Caco-2 (cell line): ENCODE measurements around the gene AATK. TPM values are rescaled to one million over a fixed set of nuclear protein-coding genes. Genes with fewer than 3 reads are reported as not detected.
A peak's percentile ranks its signal among the peaks of the same experiment; 100 is the strongest.

Source experiments
- BruUV-seq: library from RNA; stranded (reverse); fragments of 400-500 nt; replicated peaks from 2 replicates; lab custom pipeline; 2021; lab: Mats Ljungman, UMichigan
- CTCF ChIA-PET: fragments of 300-600 bp; sonication (Branson Sonifier 250); formaldehyde crosslinking; loops from one replicate; lab custom pipeline; 2022; ENCODE audit warnings: antibody characterized with exemption; lab: Charles Lee
- POLR2A ChIA-PET: fragments of 300-600 bp; sonication (Branson Sonifier 250); formaldehyde crosslinking; loops from one replicate; lab custom pipeline; 2022; ENCODE audit warnings: antibody characterized with exemption; lab: Charles Lee
- DNase-seq, 2 experiments: peaks; one replicate each; pipeline versions ENCODE4 v3.0.0 to v3.0.0-alpha.2; 2020 to 2022
- H3K27me3 ChIP-seq: replicated peaks from 2 replicates; pipeline ENCODE4 v1.6.0; 2011; ENCODE audit warnings: low read length; ENCODE audit not compliant: control insufficient read depth, insufficient read depth
- H3K36me3 ChIP-seq: 2 replicates; pipeline ENCODE4 v1.5.1; 2011; ENCODE audit warnings: low read length; ENCODE audit not compliant: control insufficient read depth, insufficient read depth
- H3K4me1 ChIP-seq: fragments of 250-450 bp; sonication (Bioruptor Pico); 2 replicates; pipeline ENCODE4 v1.5.1; 2020; ENCODE audit warnings: mild to moderate bottlenecking
- H3K4me3 ChIP-seq: 2 replicates; pipeline ENCODE4 v1.5.1; 2011; ENCODE audit warnings: low read depth, mild to moderate bottlenecking, control low read depth, low read length
- H3K9me3 ChIP-seq: fragments of 250-450 bp; sonication (Bioruptor Pico); 2 replicates; pipeline ENCODE4 v1.5.1; 2020; ENCODE audit warnings: mild to moderate bottlenecking, moderate library complexity
- H3K27ac Mint-ChIP-seq: one replicate; pipeline ENCODE4 v1.8.0; 2022; ENCODE audit warnings: mixed read lengths; ENCODE audit not compliant: unreplicated experiment
- H3K27me3 Mint-ChIP-seq: one replicate; pipeline ENCODE4 v1.8.0; 2022; ENCODE audit warnings: mixed read lengths; ENCODE audit not compliant: insufficient read depth, unreplicated experiment
- H3K36me3 Mint-ChIP-seq: one replicate; pipeline ENCODE4 v1.8.0; 2022; ENCODE audit warnings: mild to moderate bottlenecking, mixed read lengths; ENCODE audit not compliant: insufficient read depth, unreplicated experiment
- H3K4me1 Mint-ChIP-seq: one replicate; pipeline ENCODE4 v1.8.0; 2022; ENCODE audit warnings: low read depth, mixed read lengths; ENCODE audit not compliant: unreplicated experiment
- H3K4me3 Mint-ChIP-seq: one replicate; pipeline ENCODE4 v1.8.0; 2022; ENCODE audit warnings: mild to moderate bottlenecking, moderate library complexity, mixed read lengths; ENCODE audit not compliant: unreplicated experiment
- H3K9me3 Mint-ChIP-seq: one replicate; pipeline ENCODE4 v1.8.0; 2022; ENCODE audit warnings: mixed read lengths; ENCODE audit not compliant: unreplicated experiment
- CTCF ChIP-seq, 2 experiments: fragments of 200-600 bp in 1 of 2; IDR thresholded peaks; 1 replicate in 1 of 2; 2 replicates in 1 of 2; pipeline versions ENCODE4 v1.5.1 to v1.8.0; 2011 to 2022; ENCODE audit warnings: antibody characterized with exemption in 1 of 2, control low read depth in 1 of 2, inconsistent platforms in 1 of 2, low read depth in 1 of 2, low read length in 1 of 2, mild to moderate bottlenecking in 1 of 2, moderate library complexity in 1 of 2; ENCODE audit not compliant: insufficient read depth in 1 of 2, severe bottlenecking in 1 of 2, unreplicated experiment in 1 of 2
- intact Hi-C: fragments of 100-400 bp; cut with micrococcal nuclease; formaldehyde crosslinking; loops from one replicate; pipeline ENCODE4 v1.10.0; 2022; ENCODE audit not compliant: unreplicated experiment
- total RNA-seq: library from RNA; stranded (reverse); gene quantifications from 2 replicates; pipeline ENCODE4 v1.2.3, GENCODE V29; 2022

The AATK gene
- total RNA-seq, 1 experiment from 2014 or later: 26.6 TPM

GRCh38 chr17:81143717-81144422, 22.2 kb downstream of the AATK start:
- CTCF ChIA-PET: interaction anchor here (1.2 to 1.4 kb wide), 5 partner anchors 47 to 120 kb away, joined by 3 to 16 read pairs (median 4); partner anchors contain the start of gene CEP131
- no peak for DNase-seq
- Histone ChIP-seq H3K4me1 (peaks cover 6% of the 10 kb centered on the region), H3K9me3 (peaks cover 2% of the 10 kb centered on the region; the same call in 1 of the 2 replicates), H3K27me3 (no peaks in the 10 kb centered on the region), H3K4me3 (no peak overlapping the region), H3K36me3 (no peaks in the 10 kb centered on the region)
- Mint-ChIP-seq H3K36me3 (peaks cover 8% of the 10 kb centered on the region), H3K4me3 (no peak overlapping the region), H3K9me3 (no peaks in the 10 kb centered on the region), H3K27ac (no peak overlapping the region), H3K27me3 (no peaks in the 10 kb centered on the region), H3K4me1 (no peaks in the 10 kb centered on the region)
- POLR2A ChIA-PET: no interaction called here
- intact Hi-C loops: no loop called here
- no peak for TF ChIP-seq CTCF (IDR thresholded peaks at IDR 0.05; ENCODE audit: insufficient read depth in 1 of 2, low read depth in 1 of 2, low read length in 1 of 2, severe bottlenecking in 1 of 2, unreplicated experiment in 1 of 2)
- no TSS peak for BruUV-seq

GRCh38 chr17:81143200-81143527, 22.9 kb downstream of the AATK start:
- H3K9me3 Mint-ChIP-seq: no peaks in the 10 kb centered on the region
- no peak overlapping the region for H3K27ac Mint-ChIP-seq
- no peaks in the 10 kb centered on the region for H3K27me3 Mint-ChIP-seq
- ChIA-PET CTCF (interaction anchor here (0.7 to 1.8 kb wide), 12 partner anchors 10 to 252 kb away, joined by 3 to 16 read pairs (median 4); partner anchors contain the start of genes BAHCC1, NDUFAF8 and TEPSIN), POLR2A (interaction anchor here (0.5 kb wide), 1 partner anchor 31 kb away, joined by 3 read pairs; no protein-coding TSS in a partner anchor)
- Histone ChIP-seq H3K27me3 (no peaks in the 10 kb centered on the region), H3K36me3 (no peaks in the 10 kb centered on the region), H3K9me3 (peaks cover 8% of the 10 kb centered on the region; the same call in 1 of the 2 replicates), H3K4me3 (no peak overlapping the region), H3K4me1 (peaks cover 6% of the 10 kb centered on the region)
- no peaks in the 10 kb centered on the region for H3K4me1 Mint-ChIP-seq
- DNase-seq: no peak
- intact Hi-C loops: no loop called here
- no peak for TF ChIP-seq CTCF (IDR thresholded peaks at IDR 0.05; ENCODE audit: insufficient read depth in 1 of 2, low read depth in 1 of 2, low read length in 1 of 2, severe bottlenecking in 1 of 2, unreplicated experiment in 1 of 2)
- no TSS peak for BruUV-seq
- no peak overlapping the region for H3K4me3 Mint-ChIP-seq
- H3K36me3 Mint-ChIP-seq: peaks cover 8% of the 10 kb centered on the region

- H3K4me1 ChIP-seq: peaks cover 6% of the 10 kb centered on the region
- no peak overlapping the region for H3K4me3 ChIP-seq
- CTCF ChIA-PET: interaction anchor here (0.7 to 1.8 kb wide), 12 partner anchors 9 to 252 kb away, joined by 3 to 16 read pairs (median 4); partner anchors contain the start of genes BAHCC1, NDUFAF8 and TEPSIN
- no peaks in the 10 kb centered on the region for H3K27me3 ChIP-seq
- Mint-ChIP-seq H3K9me3 (no peaks in the 10 kb centered on the region), H3K4me3 (no peak overlapping the region), H3K27me3 (no peaks in the 10 kb centered on the region), H3K27ac (no peak overlapping the region), H3K4me1 (no peaks in the 10 kb centered on the region), H3K36me3 (peaks cover 8% of the 10 kb centered on the region)
- H3K36me3 ChIP-seq: no peaks in the 10 kb centered on the region
- peak; percentile 88 to 90 for DNase-seq
- no TSS peak for BruUV-seq
- POLR2A ChIA-PET: interaction anchor here (0.5 kb wide), 1 partner anchor 32 kb away, joined by 3 read pairs; no protein-coding TSS in a partner anchor
- intact Hi-C loops: loop anchor here (1.0 kb wide), 3 partner anchors 47 to 97 kb away; partner anchors contain the start of genes NDUFAF8 and TEPSIN
- peaks cover 11% of the 10 kb centered on the region for H3K9me3 ChIP-seq
- TF ChIP-seq CTCF (IDR thresholded peaks at IDR 0.05; ENCODE audit: insufficient read depth in 1 of 2, low read depth in 1 of 2, low read length in 1 of 2, severe bottlenecking in 1 of 2, unreplicated experiment in 1 of 2): peak; percentile 62 to 81
These were observed 23.5 kb downstream of the AATK start for GRCh38 chr17:81142301-81143199.
